Hepatocyte (in vitro differentiated cells): Measurements from ENCODE around the gene ADH5. TPM values are rescaled to one million over a fixed set of nuclear protein-coding genes. Genes with fewer than 3 reads are reported as not detected.

Experiments
- DNase-seq: peaks from one replicate; pipeline ENCODE4 v3.0.0-alpha.2; 2016; ENCODE audit warnings: low spot score
- H2AFZ ChIP-seq: fragments of 200-600 bp; sonication (generic); 2 replicates; pipeline ENCODE4 v1.6.0; 2016; ENCODE audit warnings: antibody characterized with exemption, mild to moderate bottlenecking
- H3K27ac ChIP-seq: fragments of 200-600 bp; sonication (generic); 2 replicates; pipeline ENCODE4 v1.5.1; 2016; ENCODE audit warnings: mild to moderate bottlenecking
- H3K27me3 ChIP-seq: fragments of 200-600 bp; sonication (generic); 2 replicates; pipeline ENCODE4 v1.6.1; 2016
- H3K36me3 ChIP-seq: fragments of 200-600 bp; sonication (generic); replicated peaks from 2 replicates; pipeline ENCODE4 v1.5.1; 2016; ENCODE audit warnings: low read depth; ENCODE audit not compliant: insufficient read depth
- H3K4me1 ChIP-seq: fragments of 200-600 bp; sonication (generic); 2 replicates; pipeline ENCODE4 v1.5.1; 2016; ENCODE audit warnings: mild to moderate bottlenecking, moderate library complexity; ENCODE audit not compliant: insufficient read depth
- H3K4me2 ChIP-seq: fragments of 200-600 bp; sonication (generic); 2 replicates; pipeline ENCODE4 v1.6.0; 2016
- H3K4me3 ChIP-seq: fragments of 200-600 bp; sonication (generic); 2 replicates; pipeline ENCODE4 v1.5.1; 2016; ENCODE audit warnings: mild to moderate bottlenecking
- H3K79me2 ChIP-seq: fragments of 200-600 bp; sonication (generic); 2 replicates; pipeline ENCODE4 v1.6.0; 2017; ENCODE audit warnings: mild to moderate bottlenecking
- H3K9me2 ChIP-seq: fragments of 200-600 bp; sonication (generic); replicated peaks from 2 replicates; pipeline ENCODE4 v1.6.0; 2017; ENCODE audit warnings: mild to moderate bottlenecking; ENCODE audit not compliant: insufficient read depth
- H3K9me3 ChIP-seq: fragments of 200-600 bp; sonication (generic); 2 replicates; pipeline ENCODE4 v1.5.1; 2016; ENCODE audit warnings: low read depth, mild to moderate bottlenecking
- H4K20me1 ChIP-seq: fragments of 200-600 bp; sonication (generic); 2 replicates; pipeline ENCODE4 v1.6.0; 2016; ENCODE audit warnings: mild to moderate bottlenecking; ENCODE audit not compliant: insufficient read depth, poor library complexity, severe bottlenecking
- CTCF ChIP-seq: fragments of 200-600 bp; sonication (generic); IDR thresholded peaks from 2 replicates; pipeline ENCODE4 v1.5.1; 2016; ENCODE audit warnings: antibody characterized with exemption, mild to moderate bottlenecking; ENCODE audit not compliant: poor library complexity
- EZH2 ChIP-seq: fragments of 200-600 bp; sonication (generic); IDR thresholded peaks from 2 replicates; pipeline ENCODE4 v1.6.1; 2016; ENCODE audit warnings: antibody characterized with exemption, mild to moderate bottlenecking, borderline replicate concordance
- EZH2phosphoT487 ChIP-seq: fragments of 200-600 bp; sonication (generic); IDR thresholded peaks from one replicate; pipeline ENCODE4 v1.6.1; 2018; ENCODE audit warnings: antibody characterized with exemption, mild to moderate bottlenecking, low read depth, moderate library complexity; ENCODE audit not compliant: unreplicated experiment, severe bottlenecking
- WGBS: methylation state at CpG from one replicate; pipeline ENCODE4 v1.1.6; 2016; ENCODE audit warnings: low lambda C conversion rate; ENCODE audit errors: missing lambda C conversion rate; 5-methylcytosine and 5-hydroxymethylcytosine counted together
- polyA plus RNA-seq: library from polyadenylated mRNA; unstranded; fragments of >200 nt; fragmentation: Nextera tagmentation; extraction: Ambion mirVana; gene quantifications from 2 replicates; pipeline ENCODE4 v1.2.1, GENCODE V29; 2016
- total RNA-seq: library from RNA; depleted of rRNA; stranded (reverse); fragments of >200 nt; gene quantifications from 2 replicates; pipeline ENCODE4 v1.2.3, GENCODE V29; 2014

The ADH5 gene
- total and polyA plus RNA-seq, 2 experiments from 2014 or later: 149 to 200 TPM

- no peak overlapping the region for H3K4me3 ChIP-seq
- DNase-seq: no peak
- TF ChIP-seq EZH2phosphoT487 (no peak), EZH2 (no peak), CTCF (no peak)
- no peaks in the 10 kb centered on the region for H3K27me3 ChIP-seq
- no peaks in the 10 kb centered on the region for H3K4me1 ChIP-seq
- H4K20me1 ChIP-seq: peaks cover 8% of the 10 kb centered on the region
- H3K27ac ChIP-seq: no peak overlapping the region
- no peak overlapping the region for H2AFZ ChIP-seq
- WGBS: 93% methylated on average over 5 of the region's 5 CpGs
- H3K4me2 ChIP-seq: no peak overlapping the region
- H3K9me3 ChIP-seq: no peaks in the 10 kb centered on the region
- H3K79me2 ChIP-seq: peaks cover 37% of the 10 kb centered on the region
- H3K36me3 ChIP-seq: no peaks in the 10 kb centered on the region
- H3K9me2 ChIP-seq: no peaks in the 10 kb centered on the region
These were observed 8.8 kb downstream of the ADH5 start for GRCh38 chr4:99079625-99080295.

- Histone ChIP-seq H4K20me1 (peaks cover 8% of the 10 kb centered on the region), H3K27ac (no peak overlapping the region), H3K9me3 (no peaks in the 10 kb centered on the region), H3K4me3 (no peak overlapping the region), H3K4me2 (no peak overlapping the region), H3K9me2 (no peaks in the 10 kb centered on the region), H3K36me3 (no peaks in the 10 kb centered on the region), H3K27me3 (no peaks in the 10 kb centered on the region), H3K4me1 (no peaks in the 10 kb centered on the region), H3K79me2 (peaks cover 30% of the 10 kb centered on the region), H2AFZ (no peak overlapping the region)
- no peak for DNase-seq
- 87% methylated on average over 5 of the region's 5 CpGs for WGBS
- TF ChIP-seq EZH2 (no peak), CTCF (no peak), EZH2phosphoT487 (no peak)
These were observed 9.5 kb downstream of the ADH5 start for GRCh38 chr4:99078931-99079624.

- H3K27me3 ChIP-seq: no peaks in the 10 kb centered on the region
- no peaks in the 10 kb centered on the region for H3K9me2 ChIP-seq
- H3K27ac ChIP-seq: no peak overlapping the region
- no peak overlapping the region for H2AFZ ChIP-seq
- H3K9me3 ChIP-seq: no peaks in the 10 kb centered on the region
- H4K20me1 ChIP-seq: peaks cover 8% of the 10 kb centered on the region
- H3K4me2 ChIP-seq: no peak overlapping the region
- TF ChIP-seq CTCF (no peak), EZH2 (no peak), EZH2phosphoT487 (no peak)
- no peak overlapping the region for H3K4me3 ChIP-seq
- no peak for DNase-seq
- 95% methylated on average over 5 of the region's 5 CpGs for WGBS
- H3K79me2 ChIP-seq: peaks cover 27% of the 10 kb centered on the region
- no peaks in the 10 kb centered on the region for H3K4me1 ChIP-seq
- no peaks in the 10 kb centered on the region for H3K36me3 ChIP-seq
These were observed 10.3 kb downstream of the ADH5 start for GRCh38 chr4:99078336-99078735.
